ENCODE data around the gene DIP2C.

DNA sequence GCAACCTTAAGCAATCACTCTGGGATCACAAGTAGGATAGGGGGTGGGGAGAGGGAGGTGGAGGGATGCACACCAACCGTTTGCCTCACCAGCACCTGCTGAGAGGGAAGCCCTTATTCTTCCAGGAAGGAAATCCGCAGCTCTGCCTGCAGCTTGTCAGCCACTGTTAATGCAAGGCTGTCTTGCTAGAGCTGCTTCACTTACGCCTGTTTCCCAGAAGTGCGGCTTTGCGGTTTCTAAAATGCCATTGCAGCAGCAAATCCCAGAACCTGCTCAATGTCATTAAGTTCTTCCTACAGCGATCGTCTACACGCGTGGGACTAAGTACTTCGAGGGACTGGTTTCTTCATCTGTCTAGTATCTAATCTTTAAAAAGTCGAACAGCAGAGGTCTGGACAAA is 363.1 kb downstream of the DIP2C start:
- TF ChIP-seq POLR2A (IDR thresholded peaks at IDR 0.05), result no peak
- no peak for TF ChIP-seq CTCF (IDR thresholded peaks at IDR 0.05)
